K562 (cell line): Measurements from ENCODE around the gene SMC5. TPM values are rescaled to one million over a fixed set of nuclear protein-coding genes. Genes with fewer than 3 reads are reported as not detected.

Source experiments
- ATAC-seq: fragments of 200-7000 bp; cut with Tn5 transposase; 3 replicates; pipeline ENCODE4 v1.9.1; 2020; ENCODE audit warnings: moderate library complexity
- BruUV-seq: library from RNA; stranded (reverse); fragments of 400-500 nt; replicated peaks from 2 replicates; lab custom pipeline; 2021; lab: Mats Ljungman, UMichigan
- CTCF ChIA-PET: fragments of 300-600 bp; formaldehyde crosslinking; extraction: SDS; loops from one replicate; lab custom pipeline; 2021; ENCODE audit warnings: low intra/inter-chr PET ratio; lab: Yijun Ruan, JAX
- POLR2A ChIA-PET: fragments of 300-600, 350-650 bp; sonication (Branson Sonifier 250); formaldehyde crosslinking; extraction: SDS; loops from one replicate; lab custom pipeline; 2021; ENCODE audit warnings: antibody characterized with exemption, inconsistent platforms; lab: Yijun Ruan, JAX
- DNase-seq, 4 experiments: peaks; one replicate each; pipeline versions ENCODE4 v3.0.0 to v3.0.0-alpha.2; 2011 to 2018; ENCODE audit warnings: low spot score in 3 of 4, mixed read lengths in 3 of 4; ENCODE audit errors: extremely low read depth in 1 of 4
- FAIRE-seq: peaks from 2 replicates; lab custom pipeline; 2011; peaks lifted over from hg19 to GRCh38; lab: Jason Lieb, UNC
- H2AFZ ChIP-seq: 2 replicates; pipeline ENCODE4 v1.6.0; 2011; ENCODE audit warnings: low read depth, low read length, control low read depth, inconsistent platforms
- H3K27ac ChIP-seq: fragments of 200-600 bp; 3 replicates; pipeline ENCODE4 v1.8.0; 2011; ENCODE audit warnings: low read depth, mild to moderate bottlenecking, control low read depth, inconsistent platforms, low read length, moderate library complexity, mixed read lengths; ENCODE audit errors: extremely low read depth
- H3K27me3 ChIP-seq, 2 experiments: fragments of 300-600 bp in 1 of 2; 2 replicates in 1 of 2; 3 replicates in 1 of 2; pipeline versions ENCODE4 v1.6.0 to v1.8.0; 2011; ENCODE audit warnings: inconsistent platforms in 2 of 2, low read length in 2 of 2, mild to moderate bottlenecking in 1 of 2, mixed read lengths in 1 of 2, moderate library complexity in 1 of 2; ENCODE audit not compliant: control insufficient read depth in 2 of 2, insufficient read depth in 2 of 2
- H3K36me3 ChIP-seq: fragments of 300-600 bp; 3 replicates; pipeline ENCODE4 v1.8.0; 2011; ENCODE audit warnings: mild to moderate bottlenecking, low read length, inconsistent platforms; ENCODE audit not compliant: control insufficient read depth, insufficient read depth
- H3K4me1 ChIP-seq, 2 experiments: fragments of 200-600 bp in 1 of 2; replicated peaks in 1 of 2; 2 replicates in 1 of 2; 3 replicates in 1 of 2; pipeline versions ENCODE4 v1.5.1 to v1.8.0; 2011; ENCODE audit warnings: inconsistent platforms in 2 of 2, low read length in 2 of 2, mild to moderate bottlenecking in 1 of 2, mixed read lengths in 1 of 2, moderate library complexity in 1 of 2; ENCODE audit not compliant: control insufficient read depth in 2 of 2, insufficient read depth in 2 of 2
- H3K4me2 ChIP-seq: 2 replicates; pipeline ENCODE4 v1.6.1; 2011; ENCODE audit warnings: low read length, control low read depth, inconsistent platforms, mixed read lengths; ENCODE audit not compliant: insufficient read depth
- H3K4me3 ChIP-seq: fragments of 200-600 bp; sonication (generic), shearing (Covaris generic); 2 replicates; pipeline ENCODE4 v1.5.1; 2016; ENCODE audit warnings: control low read depth, inconsistent platforms
- H3K79me2 ChIP-seq: fragments of 200-600 bp; 3 replicates; pipeline ENCODE4 v1.8.0; 2011; ENCODE audit warnings: low read length, inconsistent platforms; ENCODE audit not compliant: control insufficient read depth, insufficient read depth
- H3K9ac ChIP-seq, 2 experiments: 2 replicates each; pipeline versions ENCODE4 v1.6.0 to v1.6.1; 2011; ENCODE audit warnings: low read depth in 2 of 2, low read length in 2 of 2, control low read depth in 1 of 2, inconsistent platforms in 1 of 2, mild to moderate bottlenecking in 1 of 2, mixed read lengths in 1 of 2; ENCODE audit not compliant: insufficient read depth in 1 of 2
- H3K9me1 ChIP-seq: one replicate; pipeline ENCODE4 v1.6.0; 2011; ENCODE audit warnings: inconsistent platforms, mild to moderate bottlenecking, low read length, moderate library complexity; ENCODE audit not compliant: control insufficient read depth, insufficient read depth
- H3K9me3 ChIP-seq: replicated peaks from 2 replicates; pipeline ENCODE4 v1.5.1; 2011; ENCODE audit warnings: low read depth, low read length, inconsistent platforms; ENCODE audit not compliant: control insufficient read depth, insufficient read depth
- H4K20me1 ChIP-seq: replicated peaks from 2 replicates; pipeline ENCODE4 v1.6.1; 2011; ENCODE audit warnings: low read length, inconsistent platforms, mixed read lengths; ENCODE audit not compliant: control insufficient read depth, insufficient read depth
- ASH1L ChIP-seq: fragments of 450-650 bp; IDR thresholded peaks from 2 replicates; pipeline ENCODE4 v1.6.1; 2018; ENCODE audit warnings: borderline replicate concordance, mild to moderate bottlenecking, low read depth; ENCODE audit not compliant: partially characterized antibody
- BRD9 ChIP-seq: fragments of 450-650 bp; IDR thresholded peaks from 2 replicates; pipeline ENCODE4 v1.6.1; 2018; ENCODE audit warnings: low read depth; ENCODE audit not compliant: partially characterized antibody
- CCNT2 ChIP-seq: IDR thresholded peaks from 2 replicates; pipeline ENCODE4 v1.6.1; 2011; ENCODE audit warnings: borderline replicate concordance, low read depth, mild to moderate bottlenecking, moderate library complexity, mixed read lengths, low read length; ENCODE audit not compliant: insufficient read length; ENCODE audit errors: extremely low read depth
- CHAMP1 ChIP-seq: fragments of 450-650 bp; IDR thresholded peaks from 2 replicates; pipeline ENCODE4 v1.6.1; 2016; ENCODE audit warnings: mild to moderate bottlenecking
- MCM3 ChIP-seq: fragments of 450-650 bp; IDR thresholded peaks from 2 replicates; pipeline ENCODE4 v1.6.1; 2016
- ZBTB17 ChIP-seq: fragments of 450-650 bp; formaldehyde crosslinking; IDR thresholded peaks from 2 replicates; pipeline ENCODE4 v1.4.0; 2020; ENCODE audit warnings: mild to moderate bottlenecking
- ZKSCAN1 ChIP-seq: fragments of 150-350 bp; IDR thresholded peaks from 2 replicates; pipeline ENCODE4 v1.6.1; 2016; ENCODE audit warnings: low read depth, low read length
- ZNF175 ChIP-seq: fragments of 200-800 bp; sonication (Bioruptor generic); IDR thresholded peaks from 2 replicates; pipeline ENCODE4 v1.6.1; 2016; ENCODE audit warnings: low read depth, mild to moderate bottlenecking, missing genetic modification characterization, missing compliant biosample characterization
- ZNF197 ChIP-seq: fragments of 200-800 bp; sonication (Bioruptor generic); IDR thresholded peaks from 2 replicates; pipeline ENCODE4 v1.6.1; 2016; ENCODE audit warnings: low read depth, missing genetic modification characterization, missing compliant biosample characterization
- ZNF263 ChIP-seq: sonication (generic); formaldehyde crosslinking; IDR thresholded peaks from 2 replicates; pipeline ENCODE4 v1.8.0; 2022; ENCODE audit warnings: mild to moderate bottlenecking, missing genetic modification reagents, borderline replicate concordance
- ZNF584 ChIP-seq: fragments of 200-800 bp; sonication (Bioruptor generic); IDR thresholded peaks from 2 replicates; pipeline ENCODE4 v1.6.1; 2016; ENCODE audit warnings: low read depth, mild to moderate bottlenecking, missing genetic modification characterization, missing compliant biosample characterization
- ZNF644 ChIP-seq: fragments of 200-800 bp; sonication (Bioruptor generic); IDR thresholded peaks from 2 replicates; pipeline ENCODE4 v1.6.1; 2016; ENCODE audit warnings: low read depth, missing genetic modification characterization, missing compliant biosample characterization
- ZNF778 ChIP-seq: fragments of 450-650 bp; formaldehyde crosslinking; IDR thresholded peaks from 2 replicates; pipeline ENCODE4 v1.4.0; 2020; ENCODE audit warnings: mild to moderate bottlenecking, moderate library complexity
- WGBS: fragments of 100-300 bp; shearing (Covaris generic); methylation state at CpG from one replicate; pipeline ENCODE4 v1.1.6; 2016; ENCODE audit warnings: low coverage, mixed read lengths; ENCODE audit not compliant: insufficient coverage; ENCODE audit errors: missing lambda C conversion rate; 5-methylcytosine and 5-hydroxymethylcytosine counted together
- in situ Hi-C: fragments of 300-500 bp; cut with MboI; formaldehyde crosslinking; loops from 4 replicates; pipeline ENCODE4 v1.15.0; 2018; ENCODE audit warnings: inconsistent platforms, mixed read lengths
- intact Hi-C: fragments of 100-400 bp; cut with micrococcal nuclease; formaldehyde crosslinking; loops from 2 replicates; pipeline ENCODE4 v1.14.2; 2022
- polyA plus RNA-seq, 8 experiments: library from polyadenylated mRNA; depleted of rRNA in 4 of 8; stranded (reverse) in 5 of 8; unstranded in 3 of 8; fragments of >200 nt; fragmentation: Nextera tagmentation in 2 of 8; fragmentation: Illumina TruSeq in 1 of 8; extraction: Ambion mirVana in 2 of 8; extraction: Trizol in 1 of 8; gene quantifications; 2 replicates each; pipeline versions ENCODE4 v1.2.1 to v1.2.3, GENCODE V29; 2011 to 2014; ENCODE audit warnings: inconsistent platforms in 1 of 8, missing spikeins in 1 of 8
- total RNA-seq, 7 experiments: library from RNA; depleted of rRNA in 6 of 7; stranded (reverse); fragments of >200 nt in 6 of 7; fragmentation: Illumina TruSeq in 2 of 7; extraction: Trizol in 2 of 7; gene quantifications; 2 replicates each; pipeline versions ENCODE4 v1.2.1 to v1.2.3, GENCODE V29; 2011 to 2021; ENCODE audit warnings: low replicate concordance in 1 of 7

Gene SMC5
- total and polyA plus RNA-seq, 9 of the 15 experiments (the other 6 are each of a cell fraction or from before 2014, with no cell fraction given) = 3.5 to 43.2 (median 21.4) TPM

GRCh38 chr9:70228118-70228517 is 30.7 kb upstream of the SMC5 start (continued):
- TF ChIP-seq ZNF197 (CRISPR knock-in tag) = no peak
- TF ChIP-seq ZKSCAN1 = no peak
- TF ChIP-seq ZNF778 = no peak
- TF ChIP-seq ZNF175 (CRISPR knock-in tag) = no peak
- no peak for TF ChIP-seq ASH1L

GRCh38 chr9:70228611-70229010 is 30.2 kb upstream of the SMC5 start:
- no peak for FAIRE-seq
- Histone ChIP-seq H2AFZ (no peak overlapping the region), H3K27me3 (no peaks in the 10 kb centered on the region; a peak in 1 of 5 replicates), H4K20me1 (no peaks in the 10 kb centered on the region), H3K9me1 (no peaks in the 10 kb centered on the region), H3K4me2 (no peak overlapping the region), H3K36me3 (no peaks in the 10 kb centered on the region), H3K4me3 (no peak overlapping the region), H3K4me1 (no peaks in the 10 kb centered on the region; a peak in 1 of 5 replicates), H3K27ac (no peak overlapping the region), H3K9me3 (no peaks in the 10 kb centered on the region), H3K9ac (no peak overlapping the region), H3K79me2 (no peaks in the 10 kb centered on the region)
- no TSS peak for BruUV-seq
- WGBS = 0% methylated on average over 2 of the region's 2 CpGs
- ChIA-PET CTCF (no interaction called here), POLR2A (no interaction called here)
- no peak for ATAC-seq
- no peak for DNase-seq
- in situ Hi-C loops = no loop called here
- TF ChIP-seq ZBTB17 (CRISPR knock-in tag) (no peak), ZNF584 (CRISPR knock-in tag) (no peak), CHAMP1 (no peak), BRD9 (no peak), ZNF644 (no peak), CCNT2 (no peak), ZNF263 (no peak), MCM3 (no peak)
- intact Hi-C loops = loop anchor here (2.0 to 10.0 kb wide), 2 partner anchors 256 to 376 kb away; no protein-coding TSS in a partner anchor
